Neural progenitor cell (in vitro differentiated cells): ENCODE results near the gene TCEANC2.

Experiments used
- EZH2 ChIP-seq: fragments of 200-600 bp; sonication (generic); IDR thresholded peaks from 2 replicates; pipeline ENCODE4 v1.6.1; 2017; ENCODE audit warnings: antibody characterized with exemption, mild to moderate bottlenecking, moderate library complexity
- EZH2phosphoT487 ChIP-seq: fragments of 200-600 bp; sonication (generic); IDR thresholded peaks from 2 replicates; pipeline ENCODE4 v1.6.1; 2017; ENCODE audit warnings: antibody characterized with exemption
- TF ChIP-seq, protein P1 (sequence below): fragments of 200-600 bp; sonication (generic); IDR thresholded peaks from 2 replicates; pipeline ENCODE4 v1.5.1; 2017; ENCODE audit warnings: antibody characterized with exemption, mild to moderate bottlenecking

GRCh38 chr1:54007613-54008012, 45.8 kb upstream of the TCEANC2 start:
- TF ChIP-seq, protein P1, sequence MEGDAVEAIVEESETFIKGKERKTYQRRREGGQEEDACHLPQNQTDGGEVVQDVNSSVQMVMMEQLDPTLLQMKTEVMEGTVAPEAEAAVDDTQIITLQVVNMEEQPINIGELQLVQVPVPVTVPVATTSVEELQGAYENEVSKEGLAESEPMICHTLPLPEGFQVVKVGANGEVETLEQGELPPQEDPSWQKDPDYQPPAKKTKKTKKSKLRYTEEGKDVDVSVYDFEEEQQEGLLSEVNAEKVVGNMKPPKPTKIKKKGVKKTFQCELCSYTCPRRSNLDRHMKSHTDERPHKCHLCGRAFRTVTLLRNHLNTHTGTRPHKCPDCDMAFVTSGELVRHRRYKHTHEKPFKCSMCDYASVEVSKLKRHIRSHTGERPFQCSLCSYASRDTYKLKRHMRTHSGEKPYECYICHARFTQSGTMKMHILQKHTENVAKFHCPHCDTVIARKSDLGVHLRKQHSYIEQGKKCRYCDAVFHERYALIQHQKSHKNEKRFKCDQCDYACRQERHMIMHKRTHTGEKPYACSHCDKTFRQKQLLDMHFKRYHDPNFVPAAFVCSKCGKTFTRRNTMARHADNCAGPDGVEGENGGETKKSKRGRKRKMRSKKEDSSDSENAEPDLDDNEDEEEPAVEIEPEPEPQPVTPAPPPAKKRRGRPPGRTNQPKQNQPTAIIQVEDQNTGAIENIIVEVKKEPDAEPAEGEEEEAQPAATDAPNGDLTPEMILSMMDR = no peak
- TF ChIP-seq EZH2 = no peak
- TF ChIP-seq EZH2phosphoT487 = no peak
